Measurements from ENCODE around the gene ANKRD16.

GRCh38 chr10:5935628-5936027, 45.9 kb upstream of the ANKRD16 start:
- TF ChIP-seq, protein P1, sequence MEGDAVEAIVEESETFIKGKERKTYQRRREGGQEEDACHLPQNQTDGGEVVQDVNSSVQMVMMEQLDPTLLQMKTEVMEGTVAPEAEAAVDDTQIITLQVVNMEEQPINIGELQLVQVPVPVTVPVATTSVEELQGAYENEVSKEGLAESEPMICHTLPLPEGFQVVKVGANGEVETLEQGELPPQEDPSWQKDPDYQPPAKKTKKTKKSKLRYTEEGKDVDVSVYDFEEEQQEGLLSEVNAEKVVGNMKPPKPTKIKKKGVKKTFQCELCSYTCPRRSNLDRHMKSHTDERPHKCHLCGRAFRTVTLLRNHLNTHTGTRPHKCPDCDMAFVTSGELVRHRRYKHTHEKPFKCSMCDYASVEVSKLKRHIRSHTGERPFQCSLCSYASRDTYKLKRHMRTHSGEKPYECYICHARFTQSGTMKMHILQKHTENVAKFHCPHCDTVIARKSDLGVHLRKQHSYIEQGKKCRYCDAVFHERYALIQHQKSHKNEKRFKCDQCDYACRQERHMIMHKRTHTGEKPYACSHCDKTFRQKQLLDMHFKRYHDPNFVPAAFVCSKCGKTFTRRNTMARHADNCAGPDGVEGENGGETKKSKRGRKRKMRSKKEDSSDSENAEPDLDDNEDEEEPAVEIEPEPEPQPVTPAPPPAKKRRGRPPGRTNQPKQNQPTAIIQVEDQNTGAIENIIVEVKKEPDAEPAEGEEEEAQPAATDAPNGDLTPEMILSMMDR (IDR thresholded peaks at IDR 0.05), result no peak
- TF ChIP-seq EZH2 (IDR thresholded peaks at IDR 0.05) (no peak), EZH2phosphoT487 (IDR thresholded peaks at IDR 0.05) (no peak)
